C4-2B (cell line): ENCODE results near the gene KLHL2.

Experiments
- ZFX ChIP-seq: fragments of 450-650 bp; IDR thresholded peaks from 2 replicates; pipeline ENCODE4 v1.6.1; 2017
- TF ChIP-seq, protein P1 (sequence below): fragments of 450-650 bp; conservative IDR thresholded peaks from 2 replicates; pipeline ENCODE4 v1.5.1; 2017; ENCODE audit warnings: mild to moderate bottlenecking

DNA sequence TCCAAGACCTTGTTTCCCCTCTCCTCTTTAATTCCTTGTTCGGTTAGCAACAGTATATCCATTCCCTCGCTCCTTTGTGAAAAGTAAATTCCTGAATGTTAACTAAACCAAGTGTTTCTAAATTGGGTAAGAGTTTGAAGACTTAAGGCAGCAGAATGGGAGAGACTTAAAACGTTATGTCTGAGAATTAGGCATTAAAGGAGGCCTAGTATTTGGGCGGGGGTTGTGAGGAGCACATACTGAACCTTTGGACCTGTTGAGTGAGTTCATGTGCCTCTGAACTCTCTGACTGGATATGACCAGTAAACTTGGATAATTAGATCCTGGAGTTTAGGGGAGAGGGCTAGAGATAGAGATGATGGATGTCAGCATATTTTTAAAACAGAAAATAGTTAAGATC lies 121.3 kb downstream of the KLHL2 start:
- TF ChIP-seq, protein P1, sequence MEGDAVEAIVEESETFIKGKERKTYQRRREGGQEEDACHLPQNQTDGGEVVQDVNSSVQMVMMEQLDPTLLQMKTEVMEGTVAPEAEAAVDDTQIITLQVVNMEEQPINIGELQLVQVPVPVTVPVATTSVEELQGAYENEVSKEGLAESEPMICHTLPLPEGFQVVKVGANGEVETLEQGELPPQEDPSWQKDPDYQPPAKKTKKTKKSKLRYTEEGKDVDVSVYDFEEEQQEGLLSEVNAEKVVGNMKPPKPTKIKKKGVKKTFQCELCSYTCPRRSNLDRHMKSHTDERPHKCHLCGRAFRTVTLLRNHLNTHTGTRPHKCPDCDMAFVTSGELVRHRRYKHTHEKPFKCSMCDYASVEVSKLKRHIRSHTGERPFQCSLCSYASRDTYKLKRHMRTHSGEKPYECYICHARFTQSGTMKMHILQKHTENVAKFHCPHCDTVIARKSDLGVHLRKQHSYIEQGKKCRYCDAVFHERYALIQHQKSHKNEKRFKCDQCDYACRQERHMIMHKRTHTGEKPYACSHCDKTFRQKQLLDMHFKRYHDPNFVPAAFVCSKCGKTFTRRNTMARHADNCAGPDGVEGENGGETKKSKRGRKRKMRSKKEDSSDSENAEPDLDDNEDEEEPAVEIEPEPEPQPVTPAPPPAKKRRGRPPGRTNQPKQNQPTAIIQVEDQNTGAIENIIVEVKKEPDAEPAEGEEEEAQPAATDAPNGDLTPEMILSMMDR: no peak
- TF ChIP-seq ZFX: no peak
